Measurements from ENCODE around the gene PF4V1. TPM values are rescaled to one million over a fixed set of nuclear protein-coding genes. Genes with fewer than 3 reads are reported as not detected.

PF4V1 gene
- polyA plus RNA-seq, 3 donors, result 0.99 to 3.3 TPM; not detected in 1

GRCh38 chr4:73870768-73871167 lies 17.7 kb downstream of the PF4V1 start:
- no peaks in the 10 kb centered on the region for H3K27me3 ChIP-seq (ENCODE audit: control insufficient read depth in 2 of 2, insufficient read depth in 2 of 2, low read length in 2 of 2)
- H3K27ac ChIP-seq (ENCODE audit: low read depth in 1 of 2, low read length in 2 of 2), result no peak overlapping the region
- peaks cover 52 to 71% of the 10 kb centered on the region in 2 donors for H3K4me1 ChIP-seq (ENCODE audit: control insufficient read depth in 1 of 2, insufficient read depth in 2 of 2, low read length in 2 of 2)
- H3K4me3 ChIP-seq (replicated peaks in 1 of 3; ENCODE audit: low read depth in 2 of 3, low read length in 3 of 3), result no peak overlapping the region
- Mint-ChIP-seq H3K9me3 (peaks cover 6 to 14% (median 9%) of the 10 kb centered on the region in 7 donors), H3K4me1 (peaks cover 58% of the 10 kb centered on the region), H3K27me3 (ENCODE audit: low read depth in 3 of 3) (peaks cover 0 to 6% (median 2%) of the 10 kb centered on the region in 3 donors), H3K4me3 (no peak overlapping the region), H3K27ac (peak overlapping the region in 5 of 7 donors; percentile 24 to 68 (median 53)), H3K36me3 (peaks cover 0 to under 1% of the 10 kb centered on the region in 2 donors)
- H3K79me2 ChIP-seq (ENCODE audit: insufficient read depth, low read length), result peaks cover 4% of the 10 kb centered on the region
- H3K9ac ChIP-seq (ENCODE audit: insufficient read depth, low read length, poor library complexity, severe bottlenecking), result no peak overlapping the region
- no peaks in the 10 kb centered on the region for H4K20me1 ChIP-seq (ENCODE audit: insufficient read depth, low read length)
- no peaks in the 10 kb centered on the region for H3K9me3 ChIP-seq (replicated peaks in 1 of 2; ENCODE audit: control insufficient read depth in 1 of 2, insufficient read depth in 1 of 2, low read length in 2 of 2)
- no peaks in the 10 kb centered on the region for H3K36me3 ChIP-seq (replicated peaks in 1 of 2; ENCODE audit: control insufficient read depth in 1 of 2, insufficient read depth in 2 of 2, low read length in 2 of 2)
- intact Hi-C loops (cut with micrococcal nuclease), result no loop called here
- DNase-seq, result no peak
- H3K4me2 ChIP-seq (replicated peaks; ENCODE audit: extremely low read depth, low read length, poor library complexity, severe bottlenecking), result no peak overlapping the region
- WGBS (ENCODE audit: insufficient coverage), result 100% methylated on average over 1 of the region's 1 CpG
- TF ChIP-seq, protein P1, sequence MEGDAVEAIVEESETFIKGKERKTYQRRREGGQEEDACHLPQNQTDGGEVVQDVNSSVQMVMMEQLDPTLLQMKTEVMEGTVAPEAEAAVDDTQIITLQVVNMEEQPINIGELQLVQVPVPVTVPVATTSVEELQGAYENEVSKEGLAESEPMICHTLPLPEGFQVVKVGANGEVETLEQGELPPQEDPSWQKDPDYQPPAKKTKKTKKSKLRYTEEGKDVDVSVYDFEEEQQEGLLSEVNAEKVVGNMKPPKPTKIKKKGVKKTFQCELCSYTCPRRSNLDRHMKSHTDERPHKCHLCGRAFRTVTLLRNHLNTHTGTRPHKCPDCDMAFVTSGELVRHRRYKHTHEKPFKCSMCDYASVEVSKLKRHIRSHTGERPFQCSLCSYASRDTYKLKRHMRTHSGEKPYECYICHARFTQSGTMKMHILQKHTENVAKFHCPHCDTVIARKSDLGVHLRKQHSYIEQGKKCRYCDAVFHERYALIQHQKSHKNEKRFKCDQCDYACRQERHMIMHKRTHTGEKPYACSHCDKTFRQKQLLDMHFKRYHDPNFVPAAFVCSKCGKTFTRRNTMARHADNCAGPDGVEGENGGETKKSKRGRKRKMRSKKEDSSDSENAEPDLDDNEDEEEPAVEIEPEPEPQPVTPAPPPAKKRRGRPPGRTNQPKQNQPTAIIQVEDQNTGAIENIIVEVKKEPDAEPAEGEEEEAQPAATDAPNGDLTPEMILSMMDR (IDR thresholded peaks at IDR 0.05), result no peak
- H2AFZ ChIP-seq (ENCODE audit: insufficient read depth, low read depth, low read length, poor library complexity, severe bottlenecking), result no peak overlapping the region

- H3K27ac ChIP-seq (ENCODE audit: low read depth in 1 of 2, low read length in 2 of 2), result peak overlapping the region in 1 of 2 donors; percentile 92
- H3K9me3 Mint-ChIP-seq, result peaks cover 6 to 14% (median 9%) of the 10 kb centered on the region in 7 donors
- no peaks in the 10 kb centered on the region for H3K27me3 ChIP-seq (ENCODE audit: control insufficient read depth in 2 of 2, insufficient read depth in 2 of 2, low read length in 2 of 2)
- no peak overlapping the region for H3K4me3 ChIP-seq (replicated peaks in 1 of 3; ENCODE audit: low read depth in 2 of 3, low read length in 3 of 3)
- DNase-seq, result no peak
- peaks cover 58% of the 10 kb centered on the region for H3K4me1 Mint-ChIP-seq
- no peak overlapping the region for H2AFZ ChIP-seq (ENCODE audit: insufficient read depth, low read depth, low read length, poor library complexity, severe bottlenecking)
- no peak overlapping the region for H3K9ac ChIP-seq (ENCODE audit: insufficient read depth, low read length, poor library complexity, severe bottlenecking)
- intact Hi-C loops (cut with micrococcal nuclease), result no loop called here
- H4K20me1 ChIP-seq (ENCODE audit: insufficient read depth, low read length), result no peaks in the 10 kb centered on the region
- 100% methylated on average over 2 of the region's 6 CpGs for WGBS (ENCODE audit: insufficient coverage)
- no peak overlapping the region for H3K4me3 Mint-ChIP-seq
- peaks cover 4% of the 10 kb centered on the region for H3K79me2 ChIP-seq (ENCODE audit: insufficient read depth, low read length)
- H3K36me3 Mint-ChIP-seq, result no peaks in the 10 kb centered on the region
- peaks cover 0 to 6% (median 2%) of the 10 kb centered on the region in 3 donors for H3K27me3 Mint-ChIP-seq (ENCODE audit: low read depth in 3 of 3)
- peaks cover 52 to 70% of the 10 kb centered on the region in 2 donors for H3K4me1 ChIP-seq (ENCODE audit: control insufficient read depth in 1 of 2, insufficient read depth in 2 of 2, low read length in 2 of 2)
- TF ChIP-seq, protein P1 (IDR thresholded peaks at IDR 0.05), result no peak
- H3K9me3 ChIP-seq (replicated peaks in 1 of 2; ENCODE audit: control insufficient read depth in 1 of 2, insufficient read depth in 1 of 2, low read length in 2 of 2), result no peaks in the 10 kb centered on the region
- H3K36me3 ChIP-seq (replicated peaks in 1 of 2; ENCODE audit: control insufficient read depth in 1 of 2, insufficient read depth in 2 of 2, low read length in 2 of 2), result no peaks in the 10 kb centered on the region
- no peak overlapping the region for H3K4me2 ChIP-seq (replicated peaks; ENCODE audit: extremely low read depth, low read length, poor library complexity, severe bottlenecking)
- peak overlapping the region in 3 of 7 donors; percentile 30 to 98 (median 50) for H3K27ac Mint-ChIP-seq
These were observed 18.6 kb downstream of the PF4V1 start for GRCh38 chr4:73871511-73872310.
